Measurements from ENCODE around the gene SLC6A4. TPM values are rescaled to one million over a fixed set of nuclear protein-coding genes. Genes with fewer than 3 reads are reported as not detected.

SLC6A4 gene
- total and polyA plus RNA-seq, 2 of the 8 experiments (the other 6 are each of a cell fraction or from before 2014, with no cell fraction given) = 0.09 to 0.33 TPM

DNA sequence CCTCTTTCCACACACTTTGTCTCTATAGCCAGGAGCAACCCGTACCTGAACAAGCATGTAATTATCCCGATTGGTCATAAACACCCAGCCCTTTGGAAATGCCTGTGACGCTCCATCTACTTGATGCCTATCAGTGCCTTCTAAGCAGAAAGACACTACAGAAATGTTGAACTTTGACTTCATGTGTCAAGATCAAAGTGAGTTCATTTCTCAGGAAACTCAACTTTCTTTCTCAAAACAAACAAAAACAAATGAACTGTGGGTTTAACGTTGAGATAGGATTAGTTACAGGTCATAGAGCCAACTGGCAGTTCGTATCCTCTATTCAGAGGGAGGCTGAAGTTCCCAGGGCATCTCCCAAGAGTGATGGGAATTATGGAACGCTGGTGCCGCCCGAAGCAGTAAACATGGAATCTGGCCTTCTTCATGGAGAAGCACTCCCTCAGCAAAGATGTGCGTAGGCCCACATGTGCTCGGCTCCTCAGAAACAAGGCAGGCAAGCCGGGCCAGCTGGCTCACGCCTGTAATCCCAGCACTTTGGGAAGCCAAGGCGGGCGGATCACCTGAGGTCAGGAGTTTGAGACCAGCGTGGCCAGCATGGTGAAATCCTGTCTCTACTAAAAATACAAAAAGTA lies 9.5 kb downstream of the SLC6A4 start:
- POLR2A ChIA-PET (ENCODE audit: partially characterized antibody) = interaction anchor here (1.0 to 1.5 kb wide), 3 partner anchors 8 to 102 kb away, joined by 3 to 5 read pairs (median 4); no protein-coding TSS in a partner anchor
- FAIRE-seq (no peak), DNase-seq (ENCODE audit: low read depth in 1 of 2, low spot score in 2 of 2) (no peak)
- WGBS, 2 experiments (ENCODE audit: extremely low coverage in 1 of 2, insufficient coverage in 1 of 2, insufficient read length in 1 of 2, insufficient replicate concordance in 2 of 2, low coverage in 1 of 2, low lambda C conversion rate in 2 of 2, missing lambda C conversion rate in 1 of 2) = 79% methylated on average over 15 of the region's 15 CpGs; no CpG with 5 or more reads in 1 of the 2 experiments
- Histone ChIP-seq H3K23ac (ENCODE audit: insufficient read length) (no peak overlapping the region), H4K5ac (ENCODE audit: insufficient read length, low read depth, low read length) (no peak overlapping the region), H4K20me1 (replicated peaks in 1 of 2; ENCODE audit: control insufficient read depth in 1 of 2, insufficient read depth in 2 of 2, low read length in 2 of 2) (no peaks in the 10 kb centered on the region), H4K8ac (ENCODE audit: extremely low read depth, insufficient read depth, low read length) (no peak overlapping the region), H2BK20ac (ENCODE audit: low read length) (no peak overlapping the region), H3K79me1 (ENCODE audit: low read depth, low read length) (no peaks in the 10 kb centered on the region), H4K91ac (replicated peaks; ENCODE audit: insufficient read length, low read length) (no peak overlapping the region), H3K36me3 (ENCODE audit: control insufficient read depth in 2 of 4, insufficient read depth in 4 of 4, low read length in 3 of 4) (no peaks in the 10 kb centered on the region), H3K23me2 (ENCODE audit: low read depth, low read length) (no peaks in the 10 kb centered on the region), H2BK12ac (ENCODE audit: low read depth, low read length) (no peak overlapping the region), H3K56ac (replicated peaks; ENCODE audit: insufficient read length, low read depth, low read length) (no peak overlapping the region), H2AK5ac (ENCODE audit: low read depth, low read length) (no peak overlapping the region), H3K79me2 (ENCODE audit: control insufficient read depth in 1 of 2, insufficient read depth in 2 of 2, low read length in 2 of 2) (no peaks in the 10 kb centered on the region), H3K4me2 (ENCODE audit: insufficient read depth in 1 of 2, low read depth in 2 of 2, low read length in 2 of 2) (no peak overlapping the region), H3K14ac (ENCODE audit: insufficient read length) (no peak overlapping the region), H3K27ac (ENCODE audit: low read depth, low read length) (no peak overlapping the region), H3K4ac (replicated peaks; ENCODE audit: insufficient read length, low read depth, low read length) (no peak overlapping the region), H3K4me3 (ENCODE audit: extremely low read depth in 1 of 4, insufficient read depth in 2 of 4, low read depth in 3 of 4, low read length in 4 of 4) (no peak overlapping the region), H2BK120ac (replicated peaks; ENCODE audit: low read depth, low read length) (no peak overlapping the region), H3K9ac (replicated peaks in 1 of 4; ENCODE audit: extremely low read depth in 1 of 4, low read depth in 3 of 4, low read length in 3 of 4) (no peak overlapping the region), H2AFZ (ENCODE audit: low read length) (no peak overlapping the region), H3K27me3 (replicated peaks in 1 of 4; ENCODE audit: control insufficient read depth in 3 of 4, extremely low read depth in 1 of 4, insufficient read depth in 3 of 4, low read length in 3 of 4) (no peaks in the 10 kb centered on the region), H3K4me1 (replicated peaks in 1 of 4; ENCODE audit: control insufficient read depth in 3 of 4, insufficient read depth in 4 of 4, low read length in 3 of 4) (peaks cover 0 to 2% (median 0%) of the 10 kb centered on the region in 4 experiments; a peak in 2 of 7 replicates), H3K18ac (ENCODE audit: extremely low read depth, low read length) (no peak overlapping the region), H2BK5ac (ENCODE audit: low read depth, low read length) (no peak overlapping the region), H3K9me3 (ENCODE audit: insufficient read depth in 2 of 2, low read depth in 1 of 2, low read length in 1 of 2) (no peaks in the 10 kb centered on the region), H2BK15ac (ENCODE audit: low read length) (no peak overlapping the region)
- CTCF ChIA-PET (ENCODE audit: partially characterized antibody) = interaction anchor here (1.8 kb wide), 1 partner anchor 23 kb away, joined by 6 read pairs; no protein-coding TSS in a partner anchor
- no peak for TF ChIP-seq SRF (IDR thresholded peaks at IDR 0.05; ENCODE audit: low read depth, low read length)
- TF ChIP-seq RXRA (IDR thresholded peaks at IDR 0.05; ENCODE audit: insufficient read depth, low read depth, low read length) = no peak
- TF ChIP-seq TEAD4 (IDR thresholded peaks at IDR 0.05; ENCODE audit: low read depth, low read length) = no peak
- no peak for TF ChIP-seq CEBPB (IDR thresholded peaks at IDR 0.05; ENCODE audit: low read depth, low read length)
- no peak for TF ChIP-seq TCF12 (IDR thresholded peaks at IDR 0.05; ENCODE audit: low read depth, low read length)
- TF ChIP-seq GABPA (IDR thresholded peaks at IDR 0.05; ENCODE audit: borderline replicate concordance, insufficient read depth, low read length) = no peak
- no peak for TF ChIP-seq YY1 (IDR thresholded peaks at IDR 0.05; ENCODE audit: low read depth, low read length)
- TF ChIP-seq SIX5 (IDR thresholded peaks at IDR 0.05; ENCODE audit: low read depth, low read length) = no peak
- no peak for TF ChIP-seq BACH1 (IDR thresholded peaks at IDR 0.05; ENCODE audit: low read length)
- no peak for TF ChIP-seq PHF8 (conservative IDR thresholded peaks at IDR 0.05; ENCODE audit: low read depth, low read length)
- no peak for TF ChIP-seq ATF3 (IDR thresholded peaks at IDR 0.05; ENCODE audit: insufficient read depth, low read depth, low read length)
- TF ChIP-seq SUZ12 (IDR thresholded peaks at IDR 0.05; ENCODE audit: low read length) = no peak
- TF ChIP-seq CHD2 (IDR thresholded peaks at IDR 0.05; ENCODE audit: low read length) = no peak
- no peak for TF ChIP-seq MAFK (IDR thresholded peaks at IDR 0.05; ENCODE audit: low read depth, low read length)

All from H1 (cell line).